Body of pancreas (tissue), 4 donors: ENCODE measurements around the gene ROBO1. TPM values are rescaled to one million over a fixed set of nuclear protein-coding genes. Genes with fewer than 3 reads are reported as not detected.

Experiments
- ATAC-seq: fragments of 150-250 bp; one replicate; pipeline ENCODE4 v1.9.1; 2016
- DNase-seq, 4 donors: peaks; one replicate each; pipeline ENCODE4 v3.0.0-alpha.2; 2019
- H3K27ac ChIP-seq, 4 donors: fragments of 200-600 bp; sonication (generic); 1 replicate in 3 of 4; 2 replicates in 1 of 4; pipeline versions ENCODE4 v1.5.1 to v1.6.1; 2016 to 2019; ENCODE audit warnings: mild to moderate bottlenecking in 1 of 4, mixed read lengths in 1 of 4, moderate library complexity in 1 of 4
- H3K27me3 ChIP-seq, 2 donors: fragments of 200-600 bp; sonication (generic); one replicate each; pipeline ENCODE4 v1.6.0; 2016; ENCODE audit warnings: mild to moderate bottlenecking in 1 of 2
- H3K36me3 ChIP-seq, 2 donors: fragments of 200-600 bp; sonication (generic); replicated peaks in 1 of 2; 2 replicates each; pipeline ENCODE4 v1.5.1; 2016; ENCODE audit warnings: low read depth in 2 of 2; ENCODE audit not compliant: insufficient read depth in 1 of 2
- H3K4me1 ChIP-seq: fragments of 200-600 bp; sonication (generic); one replicate; pipeline ENCODE4 v1.6.0; 2016
- H3K4me3 ChIP-seq, 2 donors: fragments of 200-600 bp; sonication (generic); 1 replicate in 1 of 2; 2 replicates in 1 of 2; pipeline ENCODE4 v1.5.1; 2016 to 2019
- H3K9me3 ChIP-seq, 3 donors: fragments of 200-600 bp; sonication (generic); 1 replicate in 2 of 3; 2 replicates in 1 of 3; pipeline ENCODE4 v1.5.1; 2016
- POLR2A ChIP-seq, 3 donors: fragments of 450-650 bp; IDR thresholded peaks; one replicate each; pipeline ENCODE4 v1.6.1; 2016; ENCODE audit warnings: antibody characterized with exemption in 3 of 3, mild to moderate bottlenecking in 2 of 3
- WGBS, 2 donors: methylation state at CpG; one replicate each; pipeline ENCODE4 v1.1.5; 2017; 5-methylcytosine and 5-hydroxymethylcytosine counted together
- intact Hi-C: fragments of 100-400 bp; cut with DNase I; formaldehyde crosslinking; loops from one replicate; pipeline ENCODE4 v1.15.1; 2023
- total RNA-seq, 2 donors: library from RNA; depleted of rRNA; stranded (reverse); fragments of >200 nt; gene quantifications; one replicate each; pipeline ENCODE4 v1.1.0, GENCODE V29; 2016
- TF ChIP-seq, protein P1 (sequence below), 7 experiments: fragments of 450-650 bp in 4 of 7; fragments of 200-600 bp in 3 of 7; sonication (generic) in 3 of 7; IDR thresholded peaks; one replicate each; pipeline ENCODE4 v1.5.1; 2016 to 2019; ENCODE audit warnings: antibody characterized with exemption in 7 of 7

Gene ROBO1
- total RNA-seq, 2 donors from 2014 or later = 3.9 to 9.9 TPM

DNA sequence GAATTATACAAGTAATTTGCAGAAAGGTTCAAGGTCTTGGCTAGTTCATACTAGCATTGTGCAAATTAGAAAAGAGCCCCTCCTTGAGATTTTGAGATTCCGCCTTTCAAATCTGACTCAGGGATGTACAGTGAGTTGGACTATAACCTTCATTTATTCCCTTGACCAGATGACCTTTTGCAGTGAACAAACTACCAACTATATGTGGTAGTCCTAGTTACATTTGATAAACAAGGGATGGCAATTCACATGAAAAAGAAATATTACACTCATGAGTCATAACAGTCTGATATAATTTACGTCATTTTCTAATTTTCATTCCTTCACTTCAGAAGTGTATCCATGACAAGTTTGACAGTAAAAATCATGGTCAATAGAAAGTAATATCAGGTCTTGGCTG, 860.4 kb downstream of the ROBO1 start:
- WGBS, 2 donors = 62 to 67% methylated on average over 2 of the region's 2 CpGs
- no peak overlapping the region for H3K27ac ChIP-seq
- no peaks in the 10 kb centered on the region for H3K36me3 ChIP-seq
- no peak for DNase-seq
- no peaks in the 10 kb centered on the region for H3K9me3 ChIP-seq
- no peak overlapping the region for H3K4me3 ChIP-seq
- TF ChIP-seq, protein P1, sequence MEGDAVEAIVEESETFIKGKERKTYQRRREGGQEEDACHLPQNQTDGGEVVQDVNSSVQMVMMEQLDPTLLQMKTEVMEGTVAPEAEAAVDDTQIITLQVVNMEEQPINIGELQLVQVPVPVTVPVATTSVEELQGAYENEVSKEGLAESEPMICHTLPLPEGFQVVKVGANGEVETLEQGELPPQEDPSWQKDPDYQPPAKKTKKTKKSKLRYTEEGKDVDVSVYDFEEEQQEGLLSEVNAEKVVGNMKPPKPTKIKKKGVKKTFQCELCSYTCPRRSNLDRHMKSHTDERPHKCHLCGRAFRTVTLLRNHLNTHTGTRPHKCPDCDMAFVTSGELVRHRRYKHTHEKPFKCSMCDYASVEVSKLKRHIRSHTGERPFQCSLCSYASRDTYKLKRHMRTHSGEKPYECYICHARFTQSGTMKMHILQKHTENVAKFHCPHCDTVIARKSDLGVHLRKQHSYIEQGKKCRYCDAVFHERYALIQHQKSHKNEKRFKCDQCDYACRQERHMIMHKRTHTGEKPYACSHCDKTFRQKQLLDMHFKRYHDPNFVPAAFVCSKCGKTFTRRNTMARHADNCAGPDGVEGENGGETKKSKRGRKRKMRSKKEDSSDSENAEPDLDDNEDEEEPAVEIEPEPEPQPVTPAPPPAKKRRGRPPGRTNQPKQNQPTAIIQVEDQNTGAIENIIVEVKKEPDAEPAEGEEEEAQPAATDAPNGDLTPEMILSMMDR (IDR thresholded peaks at IDR 0.05) = no peak
- no peak for TF ChIP-seq POLR2A (IDR thresholded peaks at IDR 0.05)
- H3K27me3 ChIP-seq = no peaks in the 10 kb centered on the region
- H3K4me1 ChIP-seq = no peaks in the 10 kb centered on the region
- ATAC-seq = no peak
- intact Hi-C loops = no loop called here

DNA sequence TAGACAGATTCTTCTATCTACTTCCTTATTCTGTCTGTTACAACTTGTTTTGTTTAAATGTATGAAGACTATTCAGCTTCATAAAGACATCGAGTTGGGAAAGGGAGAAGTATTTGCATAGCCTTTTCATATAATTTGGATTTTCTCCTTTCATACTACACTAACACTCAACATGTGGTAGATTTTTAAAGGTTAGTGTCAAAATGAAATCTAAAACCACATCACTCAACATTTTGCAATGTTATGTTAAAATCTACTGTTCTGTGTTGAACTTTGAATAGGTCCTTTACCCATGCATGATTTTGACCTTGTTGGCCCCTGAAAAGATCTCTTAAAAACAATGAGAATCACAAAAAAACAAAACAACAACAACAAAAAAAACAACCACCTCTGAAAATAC, 860.9 kb downstream of the ROBO1 start:
- no peaks in the 10 kb centered on the region for H3K4me1 ChIP-seq
- TF ChIP-seq POLR2A (IDR thresholded peaks at IDR 0.05) = no peak
- TF ChIP-seq, protein P1 (IDR thresholded peaks at IDR 0.05) = no peak
- no peaks in the 10 kb centered on the region for H3K27me3 ChIP-seq
- no peak overlapping the region for H3K27ac ChIP-seq
- ATAC-seq (no peak), DNase-seq (no peak)
- WGBS, 2 donors = 52 to 91% methylated on average over 1 of the region's 1 CpG
- H3K9me3 ChIP-seq = no peaks in the 10 kb centered on the region
- H3K4me3 ChIP-seq = no peak overlapping the region
- intact Hi-C loops = no loop called here
- no peaks in the 10 kb centered on the region for H3K36me3 ChIP-seq

DNA sequence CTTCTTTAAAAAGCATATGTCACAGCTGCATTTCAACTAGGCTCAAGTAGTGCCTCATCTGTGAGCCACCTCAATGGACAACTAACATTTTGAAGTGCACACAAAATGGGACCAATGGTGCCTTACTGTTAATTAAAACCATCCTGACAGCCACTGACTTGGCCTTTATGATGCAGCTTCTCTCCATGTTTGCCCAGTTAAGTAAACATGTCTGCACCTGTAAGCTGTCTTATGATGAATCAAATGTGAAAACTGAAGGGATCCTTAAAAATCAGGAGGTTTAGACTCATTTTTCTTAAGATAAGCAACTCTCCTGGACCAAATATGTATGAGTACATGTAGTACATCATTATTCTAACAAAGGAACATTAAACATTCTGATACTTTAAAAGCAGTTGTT, 861.6 kb downstream of the ROBO1 start:
- ATAC-seq (no peak), DNase-seq (no peak)
- TF ChIP-seq, protein P1 (IDR thresholded peaks at IDR 0.05) = no peak
- no peak for TF ChIP-seq POLR2A (IDR thresholded peaks at IDR 0.05)
- H3K4me1 ChIP-seq = no peaks in the 10 kb centered on the region
- H3K9me3 ChIP-seq = no peaks in the 10 kb centered on the region
- intact Hi-C loops = no loop called here
- no peak overlapping the region for H3K4me3 ChIP-seq
- no peaks in the 10 kb centered on the region for H3K36me3 ChIP-seq
- no peaks in the 10 kb centered on the region for H3K27me3 ChIP-seq
- H3K27ac ChIP-seq = no peak overlapping the region

DNA sequence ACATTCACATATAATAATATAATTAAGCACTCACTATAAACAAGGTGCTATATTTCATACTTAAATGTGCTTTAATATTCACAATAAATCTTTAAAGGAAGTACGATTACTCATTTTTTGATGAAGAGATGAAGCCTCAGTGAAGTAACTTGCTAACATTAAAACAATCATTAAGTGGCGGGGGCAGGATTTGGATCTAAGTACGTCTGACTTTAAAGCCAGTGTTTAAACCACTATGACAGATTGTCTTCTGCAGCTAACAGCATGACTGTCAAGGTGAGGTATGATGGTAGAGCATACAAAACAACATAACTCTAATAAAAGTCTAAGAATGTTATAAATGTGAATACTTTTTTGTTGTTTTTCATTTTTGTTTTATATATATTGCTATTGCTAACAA, 862.1 kb downstream of the ROBO1 start:
- Histone ChIP-seq H3K9me3 (no peaks in the 10 kb centered on the region), H3K4me3 (no peak overlapping the region), H3K36me3 (no peaks in the 10 kb centered on the region), H3K27me3 (no peaks in the 10 kb centered on the region), H3K27ac (no peak overlapping the region), H3K4me1 (no peaks in the 10 kb centered on the region)
- no peak for TF ChIP-seq POLR2A (IDR thresholded peaks at IDR 0.05)
- TF ChIP-seq, protein P1 (IDR thresholded peaks at IDR 0.05) = no peak
- DNase-seq (no peak), ATAC-seq (no peak)
- intact Hi-C loops = no loop called here
- WGBS, 2 donors = 58 to 60% methylated on average over 3 of the region's 3 CpGs

DNA sequence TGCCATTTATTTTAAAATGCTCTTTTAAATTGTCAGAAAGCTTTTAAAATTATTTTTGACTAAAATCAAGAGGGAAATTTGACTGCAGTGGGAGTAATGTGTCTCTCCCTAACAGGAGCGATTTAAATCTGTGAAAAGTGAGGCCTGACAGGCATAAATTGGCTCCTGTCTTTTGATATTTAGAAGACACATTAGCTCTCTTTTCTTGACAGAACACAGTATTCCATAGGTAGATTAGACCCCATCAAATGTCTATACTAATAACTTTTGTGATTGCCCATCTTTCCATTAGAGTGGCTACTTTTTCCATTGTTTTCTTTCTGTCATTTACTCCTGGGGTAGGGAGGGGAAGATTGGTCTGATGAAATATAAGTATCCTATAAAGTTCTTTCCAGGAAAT, 866.3 kb downstream of the ROBO1 start:
- Histone ChIP-seq H3K4me1 (no peaks in the 10 kb centered on the region), H3K27ac (no peak overlapping the region), H3K4me3 (no peak overlapping the region), H3K27me3 (no peaks in the 10 kb centered on the region), H3K36me3 (no peaks in the 10 kb centered on the region), H3K9me3 (no peaks in the 10 kb centered on the region)
- intact Hi-C loops = no loop called here
- TF ChIP-seq, protein P1 (IDR thresholded peaks at IDR 0.05) = no peak
- no peak for TF ChIP-seq POLR2A (IDR thresholded peaks at IDR 0.05)
- WGBS, 2 donors = 71 to 74% methylated on average over 1 of the region's 1 CpG
- DNase-seq (no peak), ATAC-seq (no peak)
